DOHH2 (cell line): ENCODE data around the gene GRAMD1C.

ENCODE experiments used
- H3F3A ChIP-seq: fragments of 200-600 bp; sonication (generic), shearing (Covaris generic); 2 replicates; pipeline ENCODE4 v1.6.0; 2016; ENCODE audit warnings: antibody characterized with exemption, mild to moderate bottlenecking; ENCODE audit not compliant: control insufficient read depth, insufficient read depth
- H3K27ac ChIP-seq: fragments of 200-600 bp; sonication (generic); 2 replicates; pipeline ENCODE4 v1.5.1; 2014; ENCODE audit warnings: low read depth, mild to moderate bottlenecking, low read length, moderate library complexity
- H3K27me3 ChIP-seq: fragments of 200-600 bp; sonication (generic); 2 replicates; pipeline ENCODE4 v1.6.1; 2014; ENCODE audit warnings: mild to moderate bottlenecking, low read length, mixed read lengths; ENCODE audit not compliant: control insufficient read depth
- H3K36me3 ChIP-seq: fragments of 200-600 bp; sonication (generic); 2 replicates; pipeline ENCODE4 v1.6.1; 2014; ENCODE audit warnings: mild to moderate bottlenecking, low read length, moderate library complexity, mixed read lengths; ENCODE audit not compliant: control insufficient read depth
- H3K4me1 ChIP-seq: fragments of 200-600 bp; sonication (generic); 2 replicates; pipeline ENCODE4 v1.6.1; 2014; ENCODE audit warnings: mild to moderate bottlenecking, low read length, mixed read lengths; ENCODE audit not compliant: control insufficient read depth
- H3K4me2 ChIP-seq: fragments of 200-600 bp; sonication (generic); 2 replicates; pipeline ENCODE4 v1.6.0; 2014; ENCODE audit warnings: mild to moderate bottlenecking, low read length, moderate library complexity
- H3K4me3 ChIP-seq: fragments of 200-600 bp; sonication (generic); 2 replicates; pipeline ENCODE4 v1.5.1; 2014; ENCODE audit warnings: mild to moderate bottlenecking, low read length, mixed read lengths
- H3K79me2 ChIP-seq: fragments of 200-600 bp; sonication (generic); 2 replicates; pipeline ENCODE4 v1.6.1; 2014; ENCODE audit warnings: mild to moderate bottlenecking, low read length, mixed read lengths; ENCODE audit not compliant: control insufficient read depth
- H3K9me2 ChIP-seq: fragments of 200-600 bp; sonication (generic); replicated peaks from 2 replicates; pipeline ENCODE4 v1.6.1; 2014; ENCODE audit warnings: mild to moderate bottlenecking, low read length, mixed read lengths; ENCODE audit not compliant: control insufficient read depth
- H3K9me3 ChIP-seq: fragments of 200-600 bp; sonication (generic); 2 replicates; pipeline ENCODE4 v1.6.1; 2014; ENCODE audit warnings: antibody characterized with exemption, low read length, mixed read lengths; ENCODE audit not compliant: control insufficient read depth, insufficient read depth
- H4K20me1 ChIP-seq: fragments of 200-600 bp; sonication (generic); 2 replicates; pipeline ENCODE4 v1.6.0; 2014; ENCODE audit warnings: low read depth, mild to moderate bottlenecking, antibody characterized with exemption, low read length, moderate library complexity; ENCODE audit not compliant: control insufficient read depth, insufficient read depth
- CTCF ChIP-seq: fragments of 200-600 bp; sonication (generic); IDR thresholded peaks from one replicate; pipeline ENCODE4 v1.5.1; 2014; ENCODE audit warnings: antibody characterized with exemption, mild to moderate bottlenecking, low read depth, low read length; ENCODE audit not compliant: poor library complexity, severe bottlenecking
- EZH2phosphoT487 ChIP-seq: fragments of 200-600 bp; sonication (generic); IDR thresholded peaks from 2 replicates; pipeline ENCODE4 v1.6.1; 2017; ENCODE audit warnings: borderline replicate concordance, mild to moderate bottlenecking, antibody characterized with exemption, low read length, moderate library complexity, mixed read lengths

Gene GRAMD1C

GRCh38 chr3:113912552-113913236 lies 74.1 kb downstream of the GRAMD1C start:
- H3K27ac ChIP-seq = no peak overlapping the region
- H3K9me2 ChIP-seq = no peaks in the 10 kb centered on the region
- no peaks in the 10 kb centered on the region for H4K20me1 ChIP-seq
- no peak overlapping the region for H3K4me2 ChIP-seq
- H3K4me1 ChIP-seq = no peaks in the 10 kb centered on the region
- no peaks in the 10 kb centered on the region for H3K79me2 ChIP-seq
- H3F3A ChIP-seq = no peaks in the 10 kb centered on the region
- H3K4me3 ChIP-seq = no peak overlapping the region
- H3K36me3 ChIP-seq = no peaks in the 10 kb centered on the region
- H3K27me3 ChIP-seq = peaks cover 2% of the 10 kb centered on the region
- TF ChIP-seq EZH2phosphoT487 = no peak
- peak; percentile 62 for TF ChIP-seq CTCF
- H3K9me3 ChIP-seq = no peaks in the 10 kb centered on the region

GRCh38 chr3:113914646-113915045 lies 76.1 kb downstream of the GRAMD1C start:
- Histone ChIP-seq H3K4me3 (no peak overlapping the region), H3K27ac (no peak overlapping the region), H3K27me3 (peaks cover 4% of the 10 kb centered on the region)

GRCh38 chr3:113927556-113927955 lies 89.0 kb downstream of the GRAMD1C start:
- Histone ChIP-seq H3K4me2 (no peak overlapping the region), H3K27me3 (no peaks in the 10 kb centered on the region), H3K36me3 (no peaks in the 10 kb centered on the region), H3K9me2 (no peaks in the 10 kb centered on the region), H3K4me3 (no peak overlapping the region), H3K27ac (no peak overlapping the region), H3K79me2 (no peaks in the 10 kb centered on the region), H3K4me1 (no peaks in the 10 kb centered on the region), H3F3A (no peaks in the 10 kb centered on the region), H3K9me3 (peaks cover 8% of the 10 kb centered on the region; the same call in 1 of the 2 replicates), H4K20me1 (no peaks in the 10 kb centered on the region)
- TF ChIP-seq CTCF (no peak), EZH2phosphoT487 (no peak)

More at GRCh38 chr3:113914646-113915045, 76.1 kb downstream of the GRAMD1C start:
- TF ChIP-seq EZH2phosphoT487 (no peak), CTCF (no peak)
- Histone ChIP-seq H4K20me1 (no peaks in the 10 kb centered on the region), H3F3A (no peaks in the 10 kb centered on the region), H3K4me1 (no peaks in the 10 kb centered on the region), H3K4me2 (no peak overlapping the region), H3K36me3 (no peaks in the 10 kb centered on the region), H3K79me2 (no peaks in the 10 kb centered on the region), H3K9me2 (no peaks in the 10 kb centered on the region), H3K9me3 (no peaks in the 10 kb centered on the region)
